ENCODE data around the gene GOLGA6L1.
"Not testable (repeated sequence)": the region's sequence is repeated elsewhere in the genome, so short reads cannot be mapped to it uniquely, and the experiment has no call there.

GOLGA6L1 gene

GRCh38 chr15:23136722-23137121 is at the start of gene GOLGA6L1:
TSS of gene GOLGA6L1 (minus strand) at chr15:23136822. CDS start at chr15:23136731, 91 bp downstream.
- H3K36me3 ChIP-seq (ENCODE audit: control insufficient read depth, insufficient read depth, low read length); H3K4me3 ChIP-seq (ENCODE audit: low read depth, low read length); H3K9ac ChIP-seq (ENCODE audit: low read depth, low read length); H3K27me3 ChIP-seq (ENCODE audit: control insufficient read depth, insufficient read depth, low read length); H3K9me3 ChIP-seq (ENCODE audit: control insufficient read depth, insufficient read depth, low read length); H3K27ac ChIP-seq (ENCODE audit: low read depth, low read length); H3K4me1 ChIP-seq (ENCODE audit: control insufficient read depth, insufficient read depth, low read length): not testable (repeated sequence)

- not testable (repeated sequence) for H3K36me3 ChIP-seq (ENCODE audit: control insufficient read depth, insufficient read depth, low read length)
Observed at GRCh38 chr15:23181201-23181600, 44.6 kb upstream of the GOLGA6L1 start.

GRCh38 chr15:23180547-23180927 is 43.9 kb upstream of the GOLGA6L1 start:
- H3K9me3 ChIP-seq (ENCODE audit: control insufficient read depth, insufficient read depth, low read length); H3K27me3 ChIP-seq (ENCODE audit: control insufficient read depth, insufficient read depth, low read length); H3K9ac ChIP-seq (ENCODE audit: low read depth, low read length); H3K36me3 ChIP-seq (ENCODE audit: control insufficient read depth, insufficient read depth, low read length); H3K4me1 ChIP-seq (ENCODE audit: control insufficient read depth, insufficient read depth, low read length); H3K27ac ChIP-seq (ENCODE audit: low read depth, low read length): not testable (repeated sequence)
- peak overlapping the region; percentile 46; the same call in 1 of the 2 replicates for H3K4me3 ChIP-seq (ENCODE audit: low read depth, low read length)

More at GRCh38 chr15:23181201-23181600, 44.6 kb upstream of the GOLGA6L1 start:
- H3K27me3 ChIP-seq (ENCODE audit: control insufficient read depth, insufficient read depth, low read length); H3K9me3 ChIP-seq (ENCODE audit: control insufficient read depth, insufficient read depth, low read length); H3K4me1 ChIP-seq (ENCODE audit: control insufficient read depth, insufficient read depth, low read length); H3K9ac ChIP-seq (ENCODE audit: low read depth, low read length); H3K4me3 ChIP-seq (ENCODE audit: low read depth, low read length); H3K27ac ChIP-seq (ENCODE audit: low read depth, low read length): not testable (repeated sequence)

GRCh38 chr15:23179768-23180546 is 43.3 kb upstream of the GOLGA6L1 start:
- not testable (repeated sequence) for H3K4me1 ChIP-seq (ENCODE audit: control insufficient read depth, insufficient read depth, low read length); H3K27me3 ChIP-seq (ENCODE audit: control insufficient read depth, insufficient read depth, low read length); H3K36me3 ChIP-seq (ENCODE audit: control insufficient read depth, insufficient read depth, low read length); H3K27ac ChIP-seq (ENCODE audit: low read depth, low read length); H3K9me3 ChIP-seq (ENCODE audit: control insufficient read depth, insufficient read depth, low read length); H3K9ac ChIP-seq (ENCODE audit: low read depth, low read length)
- peak overlapping the region; percentile 46; the same call in 1 of the 2 replicates for H3K4me3 ChIP-seq (ENCODE audit: low read depth, low read length)

- H3K27me3 ChIP-seq (ENCODE audit: control insufficient read depth, insufficient read depth, low read length); H3K4me3 ChIP-seq (ENCODE audit: low read depth, low read length); H3K9me3 ChIP-seq (ENCODE audit: control insufficient read depth, insufficient read depth, low read length); H3K36me3 ChIP-seq (ENCODE audit: control insufficient read depth, insufficient read depth, low read length); H3K4me1 ChIP-seq (ENCODE audit: control insufficient read depth, insufficient read depth, low read length); H3K27ac ChIP-seq (ENCODE audit: low read depth, low read length); H3K9ac ChIP-seq (ENCODE audit: low read depth, low read length): not testable (repeated sequence)
Observed at GRCh38 chr15:23176683-23177082, 40.1 kb upstream of the GOLGA6L1 start.

- not testable (repeated sequence) for H3K27me3 ChIP-seq (ENCODE audit: control insufficient read depth, insufficient read depth, low read length); H3K4me1 ChIP-seq (ENCODE audit: control insufficient read depth, insufficient read depth, low read length); H3K9me3 ChIP-seq (ENCODE audit: control insufficient read depth, insufficient read depth, low read length); H3K36me3 ChIP-seq (ENCODE audit: control insufficient read depth, insufficient read depth, low read length); H3K9ac ChIP-seq (ENCODE audit: low read depth, low read length); H3K4me3 ChIP-seq (ENCODE audit: low read depth, low read length); H3K27ac ChIP-seq (ENCODE audit: low read depth, low read length)
Observed at GRCh38 chr15:23175606-23176005, 39.0 kb upstream of the GOLGA6L1 start.

GRCh38 chr15:23174609-23175140 is 38.1 kb upstream of the GOLGA6L1 start:
- H3K4me3 ChIP-seq (ENCODE audit: low read depth, low read length); H3K4me1 ChIP-seq (ENCODE audit: control insufficient read depth, insufficient read depth, low read length); H3K9me3 ChIP-seq (ENCODE audit: control insufficient read depth, insufficient read depth, low read length); H3K27ac ChIP-seq (ENCODE audit: low read depth, low read length); H3K36me3 ChIP-seq (ENCODE audit: control insufficient read depth, insufficient read depth, low read length); H3K9ac ChIP-seq (ENCODE audit: low read depth, low read length); H3K27me3 ChIP-seq (ENCODE audit: control insufficient read depth, insufficient read depth, low read length): not testable (repeated sequence)

- not testable (repeated sequence) for H3K27ac ChIP-seq (ENCODE audit: low read depth, low read length); H3K4me1 ChIP-seq (ENCODE audit: control insufficient read depth, insufficient read depth, low read length); H3K36me3 ChIP-seq (ENCODE audit: control insufficient read depth, insufficient read depth, low read length); H3K27me3 ChIP-seq (ENCODE audit: control insufficient read depth, insufficient read depth, low read length); H3K4me3 ChIP-seq (ENCODE audit: low read depth, low read length); H3K9ac ChIP-seq (ENCODE audit: low read depth, low read length); H3K9me3 ChIP-seq (ENCODE audit: control insufficient read depth, insufficient read depth, low read length)
Observed at GRCh38 chr15:23132787-23133186, 3.8 kb downstream of the GOLGA6L1 start.

- Histone ChIP-seq H3K9ac (ENCODE audit: low read depth, low read length) (no peak overlapping the region), H3K9me3 (ENCODE audit: control insufficient read depth, insufficient read depth, low read length) (peaks cover 5% of the 10 kb centered on the region; the same call in 1 of the 2 replicates), H3K36me3 (ENCODE audit: control insufficient read depth, insufficient read depth, low read length) (no peaks in the 10 kb centered on the region), H3K27ac (ENCODE audit: low read depth, low read length) (no peak overlapping the region), H3K4me3 (ENCODE audit: low read depth, low read length) (no peak overlapping the region), H3K4me1 (ENCODE audit: control insufficient read depth, insufficient read depth, low read length) (no peaks in the 10 kb centered on the region), H3K27me3 (ENCODE audit: control insufficient read depth, insufficient read depth, low read length) (no peaks in the 10 kb centered on the region)
Observed at GRCh38 chr15:23118208-23118607, 18.4 kb downstream of the GOLGA6L1 start.

GRCh38 chr15:23095796-23096195 is 40.8 kb downstream of the GOLGA6L1 start:
- Histone ChIP-seq H3K36me3 (ENCODE audit: control insufficient read depth, insufficient read depth, low read length) (no peaks in the 10 kb centered on the region), H3K9ac (ENCODE audit: low read depth, low read length) (no peak overlapping the region), H3K9me3 (ENCODE audit: control insufficient read depth, insufficient read depth, low read length) (peaks cover 6% of the 10 kb centered on the region; the same call in 1 of the 2 replicates), H3K4me1 (ENCODE audit: control insufficient read depth, insufficient read depth, low read length) (no peaks in the 10 kb centered on the region), H3K4me3 (ENCODE audit: low read depth, low read length) (no peak overlapping the region), H3K27me3 (ENCODE audit: control insufficient read depth, insufficient read depth, low read length) (no peaks in the 10 kb centered on the region), H3K27ac (ENCODE audit: low read depth, low read length) (no peak overlapping the region)

GRCh38 chr15:23083115-23083514 is 53.5 kb downstream of the GOLGA6L1 start:
- Histone ChIP-seq H3K36me3 (ENCODE audit: control insufficient read depth, insufficient read depth, low read length) (no peaks in the 10 kb centered on the region), H3K4me3 (ENCODE audit: low read depth, low read length) (no peak overlapping the region), H3K4me1 (ENCODE audit: control insufficient read depth, insufficient read depth, low read length) (no peaks in the 10 kb centered on the region), H3K9ac (ENCODE audit: low read depth, low read length) (no peak overlapping the region), H3K27me3 (ENCODE audit: control insufficient read depth, insufficient read depth, low read length) (no peaks in the 10 kb centered on the region), H3K27ac (ENCODE audit: low read depth, low read length) (peak overlapping the region; percentile 6), H3K9me3 (ENCODE audit: control insufficient read depth, insufficient read depth, low read length) (no peaks in the 10 kb centered on the region)

All from HUES48 (cell line).